Liver (tissue), 9 donors: ENCODE measurements around the gene ZNHIT2. TPM values are rescaled to one million over a fixed set of nuclear protein-coding genes. Genes with fewer than 3 reads are reported as not detected.

Source experiments
- DNase-seq: peaks from one replicate; pipeline ENCODE4 v3.0.0-alpha.2; 2017; ENCODE audit warnings: low spot score
- H3K27ac ChIP-seq, 2 donors: one replicate each; pipeline ENCODE4 v1.7.0; 2013; ENCODE audit warnings: inconsistent platforms in 2 of 2, low read length in 2 of 2, control low read depth in 1 of 2, low read depth in 1 of 2, mild to moderate bottlenecking in 1 of 2
- H3K27me3 ChIP-seq, 4 donors: one replicate each; pipeline versions ENCODE4 v1.6.1 to v1.7.0; 2013; ENCODE audit warnings: low read length in 3 of 4, inconsistent platforms in 1 of 4, mild to moderate bottlenecking in 1 of 4, moderate library complexity in 1 of 4; ENCODE audit not compliant: control insufficient read depth in 4 of 4, insufficient read depth in 4 of 4
- H3K36me3 ChIP-seq, 4 donors: one replicate each; pipeline versions ENCODE4 v1.6.1 to v1.7.0; 2013; ENCODE audit warnings: low read length in 3 of 4, mild to moderate bottlenecking in 3 of 4, low read depth in 1 of 4, moderate library complexity in 1 of 4; ENCODE audit not compliant: control insufficient read depth in 4 of 4, insufficient read depth in 3 of 4
- H3K4me1 ChIP-seq, 4 donors: one replicate each; pipeline versions ENCODE4 v1.6.1 to v1.7.0; 2013; ENCODE audit warnings: low read length in 3 of 4, mild to moderate bottlenecking in 3 of 4, moderate library complexity in 1 of 4; ENCODE audit not compliant: control insufficient read depth in 4 of 4, insufficient read depth in 4 of 4
- H3K4me3 ChIP-seq, 3 donors: one replicate each; pipeline versions ENCODE4 v1.6.1 to v1.7.0; 2013; ENCODE audit warnings: low read length in 3 of 3, control low read depth in 1 of 3, low read depth in 1 of 3, mild to moderate bottlenecking in 1 of 3
- H3K9ac ChIP-seq, 2 donors: one replicate each; pipeline ENCODE4 v1.7.0; 2013; ENCODE audit warnings: low read length in 2 of 2, mild to moderate bottlenecking in 2 of 2, moderate library complexity in 2 of 2, control low read depth in 1 of 2, low read depth in 1 of 2
- H3K9me3 ChIP-seq, 4 donors: one replicate each; pipeline versions ENCODE4 v1.6.1 to v1.7.0; 2013; ENCODE audit warnings: low read length in 3 of 4; ENCODE audit not compliant: control insufficient read depth in 4 of 4
- ATF3 ChIP-seq: IDR thresholded peaks from 2 replicates; pipeline ENCODE4 v1.6.1; 2016; ENCODE audit warnings: antibody characterized with exemption
- CTCF ChIP-seq: fragments of 150-350 bp; IDR thresholded peaks from 2 replicates; pipeline ENCODE4 v1.5.1; 2017; ENCODE audit warnings: improper control_type of control experiment, low read depth, low read length; ENCODE audit not compliant: missing input control
- EGR1 ChIP-seq, 2 donors: IDR thresholded peaks; 2 replicates each; pipeline ENCODE4 v1.6.1; 2016 to 2018; ENCODE audit warnings: antibody characterized with exemption in 2 of 2, low read depth in 2 of 2
- FOXA1 ChIP-seq: IDR thresholded peaks from 2 replicates; pipeline ENCODE4 v1.6.1; 2016; ENCODE audit warnings: antibody characterized with exemption
- FOXA2 ChIP-seq: IDR thresholded peaks from 2 replicates; pipeline ENCODE4 v1.6.1; 2016; ENCODE audit warnings: antibody characterized with exemption
- GABPA ChIP-seq, 2 donors: IDR thresholded peaks in 1 of 2; conservative IDR thresholded peaks in 1 of 2; 2 replicates each; pipeline ENCODE4 v1.6.1; 2016; ENCODE audit warnings: antibody characterized with exemption in 2 of 2, mild to moderate bottlenecking in 1 of 2, moderate library complexity in 1 of 2
- HNF4A ChIP-seq, 2 donors: conservative IDR thresholded peaks; 2 replicates each; pipeline ENCODE4 v1.6.1; 2016; ENCODE audit warnings: antibody characterized with exemption in 2 of 2, mild to moderate bottlenecking in 2 of 2
- HNF4G ChIP-seq: IDR thresholded peaks from 2 replicates; pipeline ENCODE4 v1.6.1; 2016; ENCODE audit warnings: antibody characterized with exemption
- JUND ChIP-seq, 2 donors: IDR thresholded peaks; 2 replicates each; pipeline ENCODE4 v1.6.1; 2016; ENCODE audit warnings: antibody characterized with exemption in 2 of 2
- NR2F2 ChIP-seq: IDR thresholded peaks from 2 replicates; pipeline ENCODE4 v1.6.1; 2016; ENCODE audit warnings: antibody characterized with exemption
- RAD21 ChIP-seq, 2 donors: IDR thresholded peaks; 2 replicates each; pipeline ENCODE4 v1.6.1; 2016; ENCODE audit warnings: antibody characterized with exemption in 2 of 2, mild to moderate bottlenecking in 2 of 2
- REST ChIP-seq: IDR thresholded peaks from 2 replicates; pipeline ENCODE4 v1.6.1; 2016; ENCODE audit warnings: antibody characterized with exemption, mild to moderate bottlenecking
- RXRA ChIP-seq, 2 donors: IDR thresholded peaks; 2 replicates each; pipeline ENCODE4 v1.6.1; 2017 to 2018; ENCODE audit warnings: antibody characterized with exemption in 2 of 2, mild to moderate bottlenecking in 1 of 2
- SP1 ChIP-seq: IDR thresholded peaks from 2 replicates; pipeline ENCODE4 v1.6.1; 2018; ENCODE audit warnings: antibody characterized with exemption, mild to moderate bottlenecking
- TAF1 ChIP-seq: conservative IDR thresholded peaks from 2 replicates; pipeline ENCODE4 v1.6.1; 2016; ENCODE audit warnings: antibody characterized with exemption, mild to moderate bottlenecking
- YY1 ChIP-seq: IDR thresholded peaks from 2 replicates; pipeline ENCODE4 v1.6.1; 2016; ENCODE audit warnings: antibody characterized with exemption, mild to moderate bottlenecking
- WGBS: extraction: QIAGEN DNeasy Blood & Tissue Kit; methylation state at CpG from one replicate; pipeline ENCODE4 v1.1.7; 2013; 5-methylcytosine and 5-hydroxymethylcytosine counted together
- polyA plus RNA-seq, 2 donors: library from polyadenylated mRNA; stranded (reverse) in 1 of 2; unstranded in 1 of 2; fragments of 200-250 nt in 1 of 2; fragments of >200 nt in 1 of 2; fragmentation: Nextera tagmentation in 1 of 2; extraction: Ambion mirVana in 1 of 2; gene quantifications; one replicate each; pipeline versions ENCODE4 v1.2.1 to v1.2.3, GENCODE V29; 2013 to 2015
- total RNA-seq, 2 donors: library from RNA; depleted of rRNA; stranded (reverse); fragments of >200 nt; gene quantifications; one replicate each; pipeline ENCODE4 v1.2.3, GENCODE V29; 2014
- TF ChIP-seq, protein P1 (sequence below): IDR thresholded peaks from 2 replicates; pipeline ENCODE4 v1.6.1; 2016; ENCODE audit warnings: antibody characterized with exemption
- TF ChIP-seq, protein P2 (sequence below): IDR thresholded peaks from 2 replicates; pipeline ENCODE4 v1.6.1; 2016; ENCODE audit warnings: antibody characterized with exemption
- donor health status: healthy.
- donor health status: healthy.
- donor health status: healthy.
- donor health status: healthy.
- donor health status: healthy.

ZNHIT2 gene
- total and polyA plus RNA-seq, 4 donors: 2.2 to 13.9 (median 6.1) TPM

DNA sequence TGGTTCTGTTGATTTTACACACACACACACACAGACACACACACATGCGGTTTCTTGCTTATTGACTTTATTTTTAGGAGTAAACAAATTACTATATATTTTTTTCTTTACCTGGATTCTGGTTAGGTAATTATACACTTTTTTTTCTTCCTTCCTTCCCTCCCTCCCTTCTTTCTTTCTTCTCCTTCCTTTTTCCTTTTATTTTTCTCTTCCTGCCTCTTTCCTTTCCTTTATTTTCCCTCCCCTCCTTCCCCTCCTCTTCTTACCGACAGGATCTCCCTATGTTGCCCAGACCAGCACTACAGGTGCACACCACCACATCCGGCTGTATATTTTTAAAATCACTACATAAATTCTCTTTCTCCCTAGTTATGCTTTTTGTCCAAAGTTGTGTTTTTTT, 49.4 kb upstream of the ZNHIT2 start:
- peak overlapping the region; percentile 84 to 94 for H3K27ac ChIP-seq
- WGBS: 32% methylated on average over 3 of the region's 3 CpGs
- no peak for TF ChIP-seq RAD21 (IDR thresholded peaks at IDR 0.05)
- peak; percentile 32 for TF ChIP-seq FOXA2

GRCh38 chr11:65165410-65166317, 48.2 kb upstream of the ZNHIT2 start:
- no peaks in the 10 kb centered on the region for H3K27me3 ChIP-seq
- peak; percentile 70 for TF ChIP-seq FOXA2
- no peak for TF ChIP-seq ATF3
- peak; percentile 81 for TF ChIP-seq SP1
- peak; percentile 52 for TF ChIP-seq HNF4G
- TF ChIP-seq, protein P1, sequence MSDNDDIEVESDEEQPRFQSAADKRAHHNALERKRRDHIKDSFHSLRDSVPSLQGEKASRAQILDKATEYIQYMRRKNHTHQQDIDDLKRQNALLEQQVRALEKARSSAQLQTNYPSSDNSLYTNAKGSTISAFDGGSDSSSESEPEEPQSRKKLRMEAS: no peak
- TF ChIP-seq YY1: peak; percentile 59
- peak; percentile 59 for TF ChIP-seq FOXA1
- peak in 1 of 2 donors; percentile 24 for TF ChIP-seq JUND (IDR thresholded peaks at IDR 0.05)
- peak; percentile 44 to 54 for TF ChIP-seq RXRA (IDR thresholded peaks at IDR 0.05)
- TF ChIP-seq TAF1: no peak
- no peak for TF ChIP-seq NR2F2
- peak; percentile 12 for TF ChIP-seq REST
- TF ChIP-seq CTCF: no peak
- peak; percentile 70 to 72 for TF ChIP-seq HNF4A (conservative IDR thresholded peaks at IDR 0.05)
- peak in 1 of 2 donors; percentile 8 for TF ChIP-seq RAD21 (IDR thresholded peaks at IDR 0.05)
- no peak for TF ChIP-seq GABPA (IDR thresholded peaks at IDR 0.05 in 1 of 2, conservative IDR thresholded peaks at IDR 0.05 in 1 of 2)
- TF ChIP-seq EGR1 (IDR thresholded peaks at IDR 0.05; ENCODE audit: low read depth in 2 of 2): no peak
- TF ChIP-seq, protein P2, sequence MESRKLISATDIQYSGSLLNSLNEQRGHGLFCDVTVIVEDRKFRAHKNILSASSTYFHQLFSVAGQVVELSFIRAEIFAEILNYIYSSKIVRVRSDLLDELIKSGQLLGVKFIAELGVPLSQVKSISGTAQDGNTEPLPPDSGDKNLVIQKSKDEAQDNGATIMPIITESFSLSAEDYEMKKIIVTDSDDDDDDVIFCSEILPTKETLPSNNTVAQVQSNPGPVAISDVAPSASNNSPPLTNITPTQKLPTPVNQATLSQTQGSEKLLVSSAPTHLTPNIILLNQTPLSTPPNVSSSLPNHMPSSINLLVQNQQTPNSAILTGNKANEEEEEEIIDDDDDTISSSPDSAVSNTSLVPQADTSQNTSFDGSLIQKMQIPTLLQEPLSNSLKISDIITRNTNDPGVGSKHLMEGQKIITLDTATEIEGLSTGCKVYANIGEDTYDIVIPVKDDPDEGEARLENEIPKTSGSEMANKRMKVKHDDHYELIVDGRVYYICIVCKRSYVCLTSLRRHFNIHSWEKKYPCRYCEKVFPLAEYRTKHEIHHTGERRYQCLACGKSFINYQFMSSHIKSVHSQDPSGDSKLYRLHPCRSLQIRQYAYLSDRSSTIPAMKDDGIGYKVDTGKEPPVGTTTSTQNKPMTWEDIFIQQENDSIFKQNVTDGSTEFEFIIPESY: no peak
- WGBS: 18% methylated on average over 31 of the region's 31 CpGs
- no peak for DNase-seq
- peak overlapping the region; percentile 11 to 51 (median 50) for H3K4me3 ChIP-seq
- H3K27ac ChIP-seq: peak overlapping the region; percentile 77 to 94
- peak overlapping the region; percentile 43 to 92 for H3K9ac ChIP-seq
- H3K4me1 ChIP-seq: peaks cover 2 to 19% (median 13%) of the 10 kb centered on the region in 4 donors
- no peaks in the 10 kb centered on the region for H3K9me3 ChIP-seq
- H3K36me3 ChIP-seq: no peaks in the 10 kb centered on the region

More for the DNA sequence above, 49.4 kb upstream of the ZNHIT2 start:
- Histone ChIP-seq H3K4me3 (peak overlapping the region; percentile 32 to 66 (median 50)), H3K36me3 (no peaks in the 10 kb centered on the region), H3K4me1 (peaks cover 2 to 19% (median 13%) of the 10 kb centered on the region in 4 donors), H3K9me3 (no peaks in the 10 kb centered on the region), H3K27me3 (no peaks in the 10 kb centered on the region), H3K9ac (peak overlapping the region; percentile 69 to 80)
- DNase-seq: no peak
